ENCODE results near the gene PARD6B. TPM values are rescaled to one million over a fixed set of nuclear protein-coding genes. Genes with fewer than 3 reads are reported as not detected.
A peak's percentile ranks its signal among the peaks of the same experiment; 100 is the strongest.

Gene PARD6B
- total and polyA plus RNA-seq, 2 of the 13 experiments (the other 11 are each of a cell fraction or from before 2014, with no cell fraction given) = 6.9 to 22.2 TPM

- TF ChIP-seq ZBTB7B (CRISPR knock-in tag; IDR thresholded peaks at IDR 0.05) (0 out of 2 replicates have a peak, but pooled peaks have one; percentile 12), ZNF773 (CRISPR knock-in tag; IDR thresholded peaks at IDR 0.05; ENCODE audit: borderline replicate concordance) (no peak), ARID2 (CRISPR knock-in tag; IDR thresholded peaks at IDR 0.05; ENCODE audit: borderline replicate concordance) (0 out of 2 replicates have a peak, but pooled peaks have one; percentile 18), ZNF274 (CRISPR knock-in tag; IDR thresholded peaks at IDR 0.05) (peak; percentile 57; the same call in 1 of the 2 replicates), XRCC5 (optimal IDR thresholded peaks at IDR 0.05; ENCODE audit: low read length) (no peak), ZNF605 (CRISPR knock-in tag; IDR thresholded peaks at IDR 0.05) (0 out of 2 replicates have a peak, but pooled peaks have one; percentile 24), SYNCRIP (IDR thresholded peaks at IDR 0.05; ENCODE audit: insufficient read depth, low read depth, low read length) (no peak), ZNF367 (CRISPR knock-in tag; IDR thresholded peaks at IDR 0.05; ENCODE audit: borderline replicate concordance) (no peak), SIN3B (IDR thresholded peaks at IDR 0.05; ENCODE audit: low read length) (no peak), ZNF644 (CRISPR knock-in tag; IDR thresholded peaks at IDR 0.05; ENCODE audit: low read depth) (no peak; the same call in 1 of the 2 replicates), LCORL (IDR thresholded peaks at IDR 0.05) (no peak), LCORL (CRISPR knock-in tag; IDR thresholded peaks at IDR 0.05) (no peak), SMAD3 (CRISPR knock-in tag; IDR thresholded peaks at IDR 0.05) (0 out of 2 replicates have a peak, but pooled peaks have one; percentile 15), ZNF430 (CRISPR knock-in tag; IDR thresholded peaks at IDR 0.05) (no peak), TCF7L2 (IDR thresholded peaks at IDR 0.05; ENCODE audit: low read depth, low read length) (no peak), TBX2 (CRISPR knock-in tag; IDR thresholded peaks at IDR 0.05; ENCODE audit: borderline replicate concordance) (peak; percentile 44; the same call in 1 of the 2 replicates), PTBP1 (IDR thresholded peaks at IDR 0.05; ENCODE audit: low read depth, low read length, poor library complexity, severe bottlenecking) (no peak), ZNF598 (CRISPR knock-in tag; IDR thresholded peaks at IDR 0.05; ENCODE audit: borderline replicate concordance) (peak; percentile 49; the same call in 1 of the 2 replicates), ZNF44 (CRISPR knock-in tag; IDR thresholded peaks at IDR 0.05) (peak; percentile 69; the same call in 1 of the 2 replicates), CEBPZ (IDR thresholded peaks at IDR 0.05; ENCODE audit: low read length) (no peak), USF2 (IDR thresholded peaks at IDR 0.05; ENCODE audit: low read depth, low read length) (0 out of 2 replicates have a peak, but pooled peaks have one; percentile 22), USF2 (CRISPR knock-in tag; IDR thresholded peaks at IDR 0.05; ENCODE audit: borderline replicate concordance) (peak; percentile 40; the same call in 1 of the 2 replicates)
Observed at GRCh38 chr20:50727792-50728485, 3.4 kb upstream of the PARD6B start (continued).

Measured in HepG2 (cell line).